Measurements from ENCODE around the gene NOTO.

NOTO gene

DNA sequence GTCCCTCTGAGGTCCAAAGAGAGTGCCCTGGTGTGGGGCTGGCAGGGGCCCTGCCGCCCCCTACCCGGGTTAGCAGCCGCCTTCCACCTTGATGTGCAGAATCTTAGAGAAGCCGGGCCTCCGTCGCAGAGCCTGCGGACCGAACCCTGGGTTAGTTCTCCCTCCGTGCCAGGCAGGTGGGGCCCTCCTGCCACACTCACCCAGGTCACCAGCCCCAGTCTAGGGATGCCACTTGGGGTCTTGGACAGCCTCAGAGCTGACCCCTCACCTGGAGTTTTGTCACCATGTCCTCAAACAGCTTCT, 56.5 kb downstream of the NOTO start:
- DNase-seq = no peak

DNA sequence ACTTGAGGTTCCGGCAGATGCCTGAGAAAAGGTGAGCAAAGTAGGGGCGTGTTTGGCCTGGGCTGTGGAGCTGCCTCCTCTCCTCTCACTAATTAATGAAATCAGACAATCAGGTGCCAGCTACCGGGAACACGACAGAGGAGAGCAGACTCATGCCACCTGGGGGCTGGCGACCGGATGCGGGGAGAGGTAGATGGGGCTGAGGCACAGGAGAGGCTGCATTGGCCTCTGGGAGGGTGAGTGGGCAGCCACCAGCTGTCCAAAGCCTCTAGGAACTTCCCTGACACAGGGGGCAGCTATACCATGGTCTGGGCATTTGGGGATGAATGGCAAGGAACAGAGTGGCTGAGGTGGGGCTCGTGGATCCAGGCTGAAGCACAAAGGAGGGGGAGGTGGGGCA, 56.9 kb downstream of the NOTO start:
- DNase-seq = no peak

DNA sequence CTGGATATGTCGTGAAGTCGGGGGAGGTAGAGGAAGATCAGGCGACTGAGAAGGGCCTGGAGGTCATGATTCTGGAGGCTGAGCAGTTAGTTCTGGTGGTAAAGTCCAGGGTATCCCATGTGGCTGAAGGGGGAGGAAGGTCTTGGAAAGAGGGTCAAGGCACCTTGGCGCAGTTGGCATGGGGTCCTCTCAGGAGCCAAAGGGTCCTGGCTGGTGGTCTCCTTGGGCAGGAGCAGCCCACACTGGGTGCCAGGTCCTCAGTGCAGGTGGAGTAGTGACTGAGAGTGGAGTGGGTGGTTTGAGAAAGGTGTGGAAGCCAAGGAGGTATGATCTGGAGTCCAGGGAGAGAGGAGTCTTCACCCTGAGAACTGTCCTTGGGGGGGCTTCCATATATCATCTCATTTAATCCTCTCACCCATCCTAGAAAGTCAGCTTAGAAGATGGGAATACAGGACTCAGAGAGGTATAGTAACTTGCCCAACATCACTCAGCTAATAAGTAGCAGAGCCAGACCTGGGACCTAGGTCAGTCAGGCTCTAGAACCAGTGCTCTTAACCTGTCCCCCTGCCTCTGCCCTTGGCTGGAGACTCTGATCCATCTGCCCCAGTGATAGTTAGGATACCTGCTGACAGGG, 57.4 kb downstream of the NOTO start:
- no peak for DNase-seq

DNA sequence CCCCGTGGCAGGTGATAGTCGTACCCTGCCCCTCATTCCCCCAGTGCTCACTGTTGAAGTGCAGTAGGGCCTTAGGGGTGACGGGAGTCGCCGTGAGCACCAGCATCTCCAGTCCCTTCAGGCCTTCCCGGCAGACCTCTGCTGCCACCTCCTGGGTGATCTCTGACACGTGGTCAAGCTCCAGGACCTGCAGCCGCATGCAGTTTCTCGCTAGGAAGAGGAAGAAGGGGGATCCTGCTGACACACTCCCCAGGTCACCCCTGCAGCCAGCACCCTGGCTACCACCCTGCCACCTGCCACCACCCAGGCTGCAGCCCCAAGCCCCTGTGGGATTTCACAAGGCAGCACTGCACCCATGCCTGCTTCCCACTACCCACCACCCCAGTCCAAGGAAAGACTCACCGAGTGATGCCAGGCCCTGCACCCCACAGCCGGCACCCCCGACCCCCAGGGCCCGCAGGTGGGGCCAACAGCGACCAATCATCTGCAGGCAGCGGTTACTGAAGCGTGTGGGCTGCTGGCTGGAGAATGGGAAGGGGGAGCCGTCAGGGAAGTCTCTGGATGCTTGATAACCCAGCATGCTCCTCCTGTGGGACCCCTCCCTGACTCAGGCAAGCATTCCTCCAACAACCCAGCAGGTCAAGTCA, 58.1 kb downstream of the NOTO start:
- no peak for DNase-seq

All from NCI-H1436 (cell line).